Motor neuron (in vitro differentiated cells): ENCODE measurements around the gene PTPN20. TPM values are rescaled to one million over a fixed set of nuclear protein-coding genes. Genes with fewer than 3 reads are reported as not detected.
"Not testable (repeated sequence)": the region's sequence is repeated elsewhere in the genome, so short reads cannot be mapped to it uniquely, and the experiment has no call there.

Experiments used
- ATAC-seq, 8 experiments: fragments of 200-7000 bp; cut with Tn5 transposase; replicated peaks in 6 of 8; 2 replicates each; pipeline ENCODE4 v1.8.0; 2021; ENCODE audit warnings: mild to moderate bottlenecking in 8 of 8, moderate library complexity in 8 of 8
- H3K27ac ChIP-seq, 2 donors: fragments of 250-450 bp; sonication (Bioruptor Pico); 2 replicates each; pipeline ENCODE4 v1.9.0; 2021; ENCODE audit warnings: antibody characterized with exemption in 2 of 2, mild to moderate bottlenecking in 2 of 2, moderate library complexity in 1 of 2
- H3K4me1 ChIP-seq, 2 donors: fragments of 250-450 bp; sonication (Bioruptor Pico); replicated peaks in 1 of 2; 2 replicates each; pipeline ENCODE4 v1.6.1; 2021; ENCODE audit warnings: antibody characterized with exemption in 2 of 2, mild to moderate bottlenecking in 2 of 2, moderate library complexity in 1 of 2
- H3K4me3 ChIP-seq, 5 donors: fragments of 250-450 bp; sonication (Bioruptor Pico); 2 replicates each; pipeline ENCODE4 v1.9.0; 2021; ENCODE audit warnings: antibody characterized with exemption in 5 of 5, mild to moderate bottlenecking in 5 of 5, moderate library complexity in 4 of 5
- WGBS, 10 experiments: fragments of 450-650 bp; shearing (Covaris generic); methylation state at CpG; one replicate each; pipeline ENCODE4 v1.0.0; 2022; 5-methylcytosine and 5-hydroxymethylcytosine counted together
- in situ Hi-C, 9 experiments: fragments of 400-800 bp; cut with MboI; loops; one replicate each; pipeline ENCODE4 v1.15.0; 2021; ENCODE audit warnings: low sequenced_read_pairs in 9 of 9, low pct_unique_long_range_greater_than_20kb in 2 of 9; ENCODE audit not compliant: unreplicated experiment in 9 of 9
- total RNA-seq, 8 experiments: library from RNA; unstranded; fragments of 300-600 nt; gene quantifications; 2 replicates each; pipeline versions ENCODE4 v1.2.3 to v1.2.4, GENCODE V29; 2022

Gene PTPN20
- 1 to 10 TPM in 1 of 8 experiments, under 1 TPM in 1, not detected in 6; 0.71 to 1.1 TPM for total RNA-seq

- H3K27ac ChIP-seq, H3K4me1 ChIP-seq, in situ Hi-C loops, H3K4me3 ChIP-seq: not testable (repeated sequence)
- peak in 2 of 8 experiments; percentile 50 to 79 for ATAC-seq
- WGBS, 10 experiments, result 95% methylated on average over 4 of the region's 50 CpGs; no CpG with 5 or more reads in 9 of the 10 experiments
Measured at GRCh38 chr10:46911144-46911876, at the start of gene PTPN20. Gene PTPN20 (plus strand): TSS chr10:46911428. CDS start chr10:46932500, 21,072 bp downstream.

GRCh38 chr10:46869716-46870115, 41.5 kb upstream of the PTPN20 start:
- H3K4me1 ChIP-seq, H3K4me3 ChIP-seq, in situ Hi-C loops, H3K27ac ChIP-seq: not testable (repeated sequence)
- peak in 3 of 8 experiments; percentile 64 to 85 (median 64) for ATAC-seq

GRCh38 chr10:46871583-46871982, 39.6 kb upstream of the PTPN20 start:
- H3K27ac ChIP-seq, H3K4me3 ChIP-seq, ATAC-seq, in situ Hi-C loops, H3K4me1 ChIP-seq: not testable (repeated sequence)
- 67% methylated on average over 1 of the region's 4 CpGs; no CpG with 5 or more reads in 9 of the 10 experiments for WGBS, 10 experiments

- in situ Hi-C loops, H3K4me3 ChIP-seq, H3K27ac ChIP-seq, H3K4me1 ChIP-seq: not testable (repeated sequence)
- no CpG with 5 or more reads among the region's 6 CpGs for WGBS, 10 experiments
- peak in 3 of 8 experiments; percentile 76 to 91 (median 79) for ATAC-seq
Measured at GRCh38 chr10:46875304-46875703, 35.9 kb upstream of the PTPN20 start.

GRCh38 chr10:46876773-46877172, 34.5 kb upstream of the PTPN20 start:
- H3K4me1 ChIP-seq, H3K27ac ChIP-seq, H3K4me3 ChIP-seq, ATAC-seq, in situ Hi-C loops: not testable (repeated sequence)
- WGBS, 10 experiments, result no CpG with 5 or more reads among the region's 5 CpGs

- ATAC-seq, result peak; percentile 45 to 100 (median 100)
- in situ Hi-C loops, H3K4me3 ChIP-seq, H3K4me1 ChIP-seq: not testable (repeated sequence)
- H3K27ac ChIP-seq, result peak overlapping the region in 1 of 2 donors; percentile 59
- no CpG with 5 or more reads among the region's 7 CpGs for WGBS, 10 experiments
Measured at GRCh38 chr10:46878761-46879160, 32.5 kb upstream of the PTPN20 start.

- H3K4me3 ChIP-seq, in situ Hi-C loops, H3K4me1 ChIP-seq, H3K27ac ChIP-seq: not testable (repeated sequence)
- ATAC-seq, result peak in 4 of 8 experiments; percentile 33 to 88 (median 64)
- no CpG with 5 or more reads among the region's 11 CpGs for WGBS, 10 experiments
Measured at GRCh38 chr10:46890813-46891611, 20.2 kb upstream of the PTPN20 start.

- in situ Hi-C loops, ATAC-seq, H3K4me1 ChIP-seq, H3K4me3 ChIP-seq, H3K27ac ChIP-seq: not testable (repeated sequence)
- no CpG with 5 or more reads among the region's 7 CpGs for whole genome bisulfite sequencing, 10 experiments
Measured at GRCh38 chr10:46896762-46897692, 14.2 kb upstream of the PTPN20 start.

- no CpG with 5 or more reads among the region's 2 CpGs for WGBS, 10 experiments
- not testable (repeated sequence) for ATAC-seq
Measured at GRCh38 chr10:46901247-46901646, 10.0 kb upstream of the PTPN20 start.

GRCh38 chr10:46903874-46904273, 7.4 kb upstream of the PTPN20 start:
- H3K27ac ChIP-seq, H3K4me1 ChIP-seq, ATAC-seq, in situ Hi-C loops, H3K4me3 ChIP-seq: not testable (repeated sequence)
- no CpG with 5 or more reads among the region's 5 CpGs for WGBS, 10 experiments

More at GRCh38 chr10:46901247-46901646, 10.0 kb upstream of the PTPN20 start:
- H3K4me1 ChIP-seq, H3K4me3 ChIP-seq, in situ Hi-C loops, H3K27ac ChIP-seq: not testable (repeated sequence)

GRCh38 chr10:46906359-46906758, 4.9 kb upstream of the PTPN20 start:
- ATAC-seq, H3K27ac ChIP-seq, H3K4me1 ChIP-seq, H3K4me3 ChIP-seq, in situ Hi-C loops: not testable (repeated sequence)
- WGBS, 10 experiments, result no CpG with 5 or more reads among the region's 7 CpGs

- H3K4me1 ChIP-seq, H3K27ac ChIP-seq, in situ Hi-C loops, H3K4me3 ChIP-seq: not testable (repeated sequence)
- WGBS, 10 experiments, result no CpG with 5 or more reads among the region's 10 CpGs
- peak; percentile 25 to 96 (median 76) for ATAC-seq
Measured at GRCh38 chr10:46907185-46908117, 3.8 kb upstream of the PTPN20 start.
